Epithelial cell of esophagus (primary cell): ENCODE results near the gene PSMG3.

ENCODE experiments used
- DNase-seq: peaks from one replicate; pipeline ENCODE4 v3.0.0; 2010; ENCODE audit warnings: low read depth
- H3K4me3 ChIP-seq: 2 replicates; pipeline ENCODE4 v1.5.1; 2011; ENCODE audit warnings: mild to moderate bottlenecking, low read length, control low read depth
- TF ChIP-seq, protein P1 (sequence below): IDR thresholded peaks from 2 replicates; pipeline ENCODE4 v1.5.1; 2011; ENCODE audit warnings: low read depth, mild to moderate bottlenecking, low read length, control low read depth, inconsistent platforms; ENCODE audit not compliant: insufficient read depth; ENCODE audit errors: missing control alignments

PSMG3 gene

DNA sequence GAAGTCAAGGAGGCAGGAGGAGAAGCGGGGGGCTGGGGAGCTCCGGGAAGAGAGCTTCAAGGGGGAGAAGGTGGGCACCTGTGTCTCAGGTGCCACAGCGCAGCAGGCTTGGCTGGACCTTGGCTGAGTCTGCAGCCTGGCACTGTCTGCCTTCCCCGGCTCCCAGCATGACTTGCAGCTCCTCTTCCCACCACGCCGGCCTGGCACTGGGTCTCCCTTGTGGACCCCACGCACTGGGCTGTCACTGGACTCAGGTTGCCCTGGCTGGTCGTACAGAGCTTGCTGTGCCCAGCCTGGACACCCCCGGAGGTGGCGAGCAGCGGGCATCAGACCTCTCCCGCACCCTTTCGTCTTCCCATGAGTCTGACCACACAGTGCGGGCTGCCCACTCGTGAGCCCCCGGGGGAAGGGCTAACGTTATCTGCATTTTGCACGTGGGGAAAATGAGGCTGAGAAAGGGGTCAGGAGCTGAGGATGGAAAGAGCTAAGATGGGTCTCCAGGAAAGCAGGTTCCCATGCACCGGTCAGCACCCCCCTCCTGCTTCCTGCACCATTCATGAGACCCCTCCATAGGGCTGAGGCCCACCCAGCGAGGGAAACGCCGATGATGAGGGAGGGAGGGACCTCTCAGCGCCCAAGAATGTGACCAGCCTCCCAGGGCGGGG, 40.3 kb upstream of the PSMG3 start:
- no peak for DNase-seq
- TF ChIP-seq, protein P1, sequence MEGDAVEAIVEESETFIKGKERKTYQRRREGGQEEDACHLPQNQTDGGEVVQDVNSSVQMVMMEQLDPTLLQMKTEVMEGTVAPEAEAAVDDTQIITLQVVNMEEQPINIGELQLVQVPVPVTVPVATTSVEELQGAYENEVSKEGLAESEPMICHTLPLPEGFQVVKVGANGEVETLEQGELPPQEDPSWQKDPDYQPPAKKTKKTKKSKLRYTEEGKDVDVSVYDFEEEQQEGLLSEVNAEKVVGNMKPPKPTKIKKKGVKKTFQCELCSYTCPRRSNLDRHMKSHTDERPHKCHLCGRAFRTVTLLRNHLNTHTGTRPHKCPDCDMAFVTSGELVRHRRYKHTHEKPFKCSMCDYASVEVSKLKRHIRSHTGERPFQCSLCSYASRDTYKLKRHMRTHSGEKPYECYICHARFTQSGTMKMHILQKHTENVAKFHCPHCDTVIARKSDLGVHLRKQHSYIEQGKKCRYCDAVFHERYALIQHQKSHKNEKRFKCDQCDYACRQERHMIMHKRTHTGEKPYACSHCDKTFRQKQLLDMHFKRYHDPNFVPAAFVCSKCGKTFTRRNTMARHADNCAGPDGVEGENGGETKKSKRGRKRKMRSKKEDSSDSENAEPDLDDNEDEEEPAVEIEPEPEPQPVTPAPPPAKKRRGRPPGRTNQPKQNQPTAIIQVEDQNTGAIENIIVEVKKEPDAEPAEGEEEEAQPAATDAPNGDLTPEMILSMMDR, result no peak
- no peak overlapping the region for H3K4me3 ChIP-seq

DNA sequence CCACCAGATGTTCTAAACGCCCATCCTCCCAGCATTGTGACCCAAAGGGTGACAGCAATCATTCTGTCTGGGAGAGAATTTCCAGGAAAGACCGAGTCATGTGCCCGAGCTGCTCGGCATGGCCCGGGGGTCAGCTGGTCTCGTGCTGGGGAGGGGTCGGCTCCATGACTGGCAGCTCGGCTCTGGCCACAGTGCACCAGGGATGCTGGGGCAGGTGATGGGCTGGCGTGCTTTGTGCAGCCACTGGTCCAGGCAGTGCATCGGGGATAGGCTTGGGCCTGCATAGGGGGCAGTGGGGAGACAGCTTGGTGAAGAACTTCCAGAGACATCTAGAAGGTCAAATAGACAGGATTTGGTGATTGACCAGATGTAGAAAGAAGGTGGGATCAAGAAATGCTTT, 39.2 kb upstream of the PSMG3 start:
- TF ChIP-seq, protein P1, result no peak
- DNase-seq, result no peak
- H3K4me3 ChIP-seq, result no peak overlapping the region

DNA sequence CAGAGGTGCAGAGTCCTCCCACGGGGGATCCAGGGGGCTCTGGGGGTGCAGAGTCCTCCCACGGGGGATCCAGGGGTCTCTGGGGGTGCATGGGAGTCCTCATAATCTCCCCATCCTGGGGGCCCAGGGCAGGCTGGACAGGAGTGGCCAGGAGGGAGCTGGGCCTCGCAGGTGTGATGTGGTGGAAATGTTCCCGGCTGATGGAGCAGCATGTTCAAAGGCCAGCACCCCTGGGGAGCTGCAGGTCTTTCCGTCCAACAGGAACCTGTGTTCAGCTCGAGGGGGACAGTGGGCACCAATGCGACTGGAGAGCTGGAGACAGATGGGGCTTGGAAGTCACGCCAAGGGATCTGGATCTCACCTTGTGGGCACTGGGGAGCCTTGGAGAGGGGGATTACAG, 38.5 kb upstream of the PSMG3 start:
- no peak overlapping the region for H3K4me3 ChIP-seq
- TF ChIP-seq, protein P1, result no peak
- DNase-seq, result no peak

DNA sequence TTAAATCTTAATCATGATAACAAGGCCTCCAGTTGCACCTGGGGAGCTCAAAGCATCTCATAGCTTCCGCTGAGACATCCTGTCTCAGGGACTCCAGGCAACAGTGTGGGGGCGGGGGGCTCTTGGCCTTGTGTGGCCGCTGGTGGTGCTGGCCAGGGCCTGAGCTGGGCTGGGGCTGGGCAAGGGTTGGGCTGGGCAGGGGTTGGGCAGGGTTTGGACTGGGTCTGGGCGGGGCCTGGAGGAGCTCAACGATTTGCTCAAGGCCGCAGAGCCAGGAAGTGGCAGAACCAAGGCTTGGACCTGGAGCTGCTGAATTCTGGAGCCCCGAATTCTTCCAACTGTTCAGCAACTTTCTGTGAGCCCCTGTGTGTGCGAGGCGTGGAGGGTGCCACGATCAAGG, 37.9 kb upstream of the PSMG3 start:
- H3K4me3 ChIP-seq, result no peak overlapping the region
- TF ChIP-seq, protein P1, result no peak
- no peak for DNase-seq

DNA sequence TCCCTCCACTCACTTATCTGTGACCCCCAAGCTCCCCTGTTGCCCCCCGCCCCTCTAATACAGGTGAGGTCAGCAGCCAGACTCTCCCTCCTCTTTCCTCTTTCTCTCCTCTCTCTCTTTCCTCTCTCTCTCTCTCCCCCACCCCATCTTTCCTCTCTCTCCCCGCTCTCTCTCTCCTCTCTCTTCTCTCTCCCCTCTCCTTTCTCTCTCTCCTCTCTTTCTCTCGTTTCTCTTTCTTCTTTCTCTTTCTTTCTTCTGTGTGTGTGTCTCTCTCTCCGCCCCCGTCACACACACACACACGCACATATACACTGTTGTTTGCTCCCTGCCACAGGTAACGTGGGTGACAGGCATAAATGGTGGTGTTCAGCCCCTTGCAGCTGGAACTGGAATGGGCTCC, 37.2 kb upstream of the PSMG3 start:
- no peak for DNase-seq
- no peak overlapping the region for H3K4me3 ChIP-seq
- TF ChIP-seq, protein P1, result no peak

DNA sequence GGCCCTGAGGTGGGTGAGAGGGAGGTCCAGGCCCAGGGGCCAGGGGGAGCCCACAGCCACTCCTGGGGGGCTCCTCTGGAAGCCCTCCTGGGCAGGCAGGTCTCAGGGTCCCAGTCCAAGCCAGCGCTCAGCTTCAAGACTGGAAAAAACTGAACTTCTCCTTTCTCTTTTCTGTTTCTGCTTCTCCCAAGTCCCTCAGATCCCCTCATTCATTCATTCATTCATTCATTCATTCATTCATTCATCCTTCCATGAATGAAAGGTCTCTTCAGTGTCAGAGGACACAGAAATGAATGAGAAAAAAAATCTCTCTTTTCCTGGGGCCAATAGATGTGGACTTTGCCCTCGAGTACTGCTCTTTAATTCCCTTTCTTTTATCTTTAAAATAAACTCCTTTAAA, 34.6 kb upstream of the PSMG3 start:
- TF ChIP-seq, protein P1, result no peak
- no peak for DNase-seq
- no peak overlapping the region for H3K4me3 ChIP-seq
